ENCODE data around the gene YWHAE. TPM values are rescaled to one million over a fixed set of nuclear protein-coding genes. Genes with fewer than 3 reads are reported as not detected.
A peak's percentile ranks its signal among the peaks of the same experiment; 100 is the strongest.

The YWHAE gene
- total RNA-seq, 1 experiment from 2014 or later = 956 TPM

GRCh38 chr17:1412185-1413110 is 12.4 kb upstream of the YWHAE start:
- POLR2A ChIA-PET = interaction anchor here (0.6 kb wide), 2 partner anchors 12 to 20 kb away, joined by 3 to 5 read pairs; partner anchors contain the start of gene YWHAE
- intact Hi-C loops (cut with micrococcal nuclease; ENCODE audit: unreplicated experiment) = loop anchor here (10.0 kb wide), 1 partner anchor 48 kb away; no protein-coding TSS in a partner anchor
- TF ChIP-seq CTCF (IDR thresholded peaks at IDR 0.05; ENCODE audit: insufficient read depth in 1 of 2, low read depth in 1 of 2, low read length in 1 of 2, severe bottlenecking in 1 of 2, unreplicated experiment in 1 of 2) = no peak

GRCh38 chr17:1402262-1402586 is 2.2 kb upstream of the YWHAE start:
- H3K4me3 ChIP-seq (ENCODE audit: low read depth, low read length) = no peak overlapping the region
- no peaks in the 10 kb centered on the region for H3K27me3 Mint-ChIP-seq (ENCODE audit: insufficient read depth, unreplicated experiment)
- H3K4me3 Mint-ChIP-seq (ENCODE audit: unreplicated experiment) = no peak overlapping the region
- H3K27me3 ChIP-seq (replicated peaks; ENCODE audit: control insufficient read depth, insufficient read depth, low read length) = no peaks in the 10 kb centered on the region
- TF ChIP-seq CTCF (IDR thresholded peaks at IDR 0.05; ENCODE audit: insufficient read depth in 1 of 2, low read depth in 1 of 2, low read length in 1 of 2, severe bottlenecking in 1 of 2, unreplicated experiment in 1 of 2) = no peak
- ChIA-PET POLR2A (no interaction called here), CTCF (no interaction called here)
- no peak overlapping the region for H3K27ac Mint-ChIP-seq (ENCODE audit: unreplicated experiment)
- H3K9me3 ChIP-seq = no peaks in the 10 kb centered on the region
- H3K4me1 Mint-ChIP-seq (ENCODE audit: low read depth, unreplicated experiment) = peaks cover 8% of the 10 kb centered on the region
- H3K4me1 ChIP-seq = peaks cover 13% of the 10 kb centered on the region; the same call in 1 of the 2 replicates
- intact Hi-C loops (cut with micrococcal nuclease; ENCODE audit: unreplicated experiment) = no loop called here
- no TSS peak for BruUV-seq (replicated peaks)
- H3K36me3 Mint-ChIP-seq (ENCODE audit: insufficient read depth, unreplicated experiment) = peaks cover 32% of the 10 kb centered on the region
- no peaks in the 10 kb centered on the region for H3K36me3 ChIP-seq (ENCODE audit: control insufficient read depth, insufficient read depth, low read length)
- no peak for DNase-seq
- H3K9me3 Mint-ChIP-seq (ENCODE audit: unreplicated experiment) = no peaks in the 10 kb centered on the region

More at GRCh38 chr17:1412185-1413110, 12.4 kb upstream of the YWHAE start:
- H3K27me3 Mint-ChIP-seq (ENCODE audit: insufficient read depth, unreplicated experiment) = no peaks in the 10 kb centered on the region
- H3K4me1 Mint-ChIP-seq (ENCODE audit: low read depth, unreplicated experiment) = peaks cover 9% of the 10 kb centered on the region
- DNase-seq = peak; percentile 34 to 51
- Histone ChIP-seq H3K36me3 (ENCODE audit: control insufficient read depth, insufficient read depth, low read length) (no peaks in the 10 kb centered on the region), H3K27me3 (replicated peaks; ENCODE audit: control insufficient read depth, insufficient read depth, low read length) (no peaks in the 10 kb centered on the region), H3K9me3 (0 out of 2 replicates have a peak, but pooled peaks cover 3% of the 10 kb centered on the region), H3K4me3 (ENCODE audit: low read depth, low read length) (no peak overlapping the region), H3K4me1 (peaks cover 6% of the 10 kb centered on the region; the same call in 1 of the 2 replicates)
- H3K9me3 Mint-ChIP-seq (ENCODE audit: unreplicated experiment) = peaks cover 12% of the 10 kb centered on the region
- no TSS peak for BruUV-seq (replicated peaks)
- H3K27ac Mint-ChIP-seq (ENCODE audit: unreplicated experiment) = no peak overlapping the region
- no peak overlapping the region for H3K4me3 Mint-ChIP-seq (ENCODE audit: unreplicated experiment)
- CTCF ChIA-PET = no interaction called here
- peaks cover 24% of the 10 kb centered on the region for H3K36me3 Mint-ChIP-seq (ENCODE audit: insufficient read depth, unreplicated experiment)

GRCh38 chr17:1398931-1399678 is 917 bp downstream of the YWHAE start:
- no peaks in the 10 kb centered on the region for H3K9me3 ChIP-seq
- intact Hi-C loops (cut with micrococcal nuclease; ENCODE audit: unreplicated experiment) = no loop called here

More at GRCh38 chr17:1398931-1399678, 917 bp downstream of the YWHAE start:
- Histone ChIP-seq H3K27me3 (replicated peaks; ENCODE audit: control insufficient read depth, insufficient read depth, low read length) (no peaks in the 10 kb centered on the region), H3K4me3 (ENCODE audit: low read depth, low read length) (peak overlapping the region; percentile 96), H3K4me1 (peaks cover 21% of the 10 kb centered on the region), H3K36me3 (ENCODE audit: control insufficient read depth, insufficient read depth, low read length) (peaks cover 3% of the 10 kb centered on the region; the same call in 1 of the 2 replicates)
- Mint-ChIP-seq H3K4me1 (ENCODE audit: low read depth, unreplicated experiment) (peaks cover 13% of the 10 kb centered on the region), H3K27me3 (ENCODE audit: insufficient read depth, unreplicated experiment) (no peaks in the 10 kb centered on the region), H3K9me3 (ENCODE audit: unreplicated experiment) (no peaks in the 10 kb centered on the region), H3K27ac (ENCODE audit: unreplicated experiment) (peak overlapping the region; percentile 100), H3K4me3 (ENCODE audit: unreplicated experiment) (peak overlapping the region; percentile 99), H3K36me3 (ENCODE audit: insufficient read depth, unreplicated experiment) (peaks cover 63% of the 10 kb centered on the region)
- TF ChIP-seq CTCF (IDR thresholded peaks at IDR 0.05; ENCODE audit: insufficient read depth in 1 of 2, low read depth in 1 of 2, low read length in 1 of 2, severe bottlenecking in 1 of 2, unreplicated experiment in 1 of 2) = no peak
- CTCF ChIA-PET = interaction anchor here (0.7 to 1.4 kb wide), 2 partner anchors 34 to 134 kb away, joined by 5 to 7 read pairs; no protein-coding TSS in a partner anchor
- no TSS peak for BruUV-seq (replicated peaks)
- POLR2A ChIA-PET = no interaction called here
- no peak for DNase-seq
